Measurements from ENCODE around the gene OSTF1. TPM values are rescaled to one million over a fixed set of nuclear protein-coding genes. Genes with fewer than 3 reads are reported as not detected.

OSTF1 gene
- total RNA-seq, 1 experiment from 2014 or later = 18.3 TPM

DNA sequence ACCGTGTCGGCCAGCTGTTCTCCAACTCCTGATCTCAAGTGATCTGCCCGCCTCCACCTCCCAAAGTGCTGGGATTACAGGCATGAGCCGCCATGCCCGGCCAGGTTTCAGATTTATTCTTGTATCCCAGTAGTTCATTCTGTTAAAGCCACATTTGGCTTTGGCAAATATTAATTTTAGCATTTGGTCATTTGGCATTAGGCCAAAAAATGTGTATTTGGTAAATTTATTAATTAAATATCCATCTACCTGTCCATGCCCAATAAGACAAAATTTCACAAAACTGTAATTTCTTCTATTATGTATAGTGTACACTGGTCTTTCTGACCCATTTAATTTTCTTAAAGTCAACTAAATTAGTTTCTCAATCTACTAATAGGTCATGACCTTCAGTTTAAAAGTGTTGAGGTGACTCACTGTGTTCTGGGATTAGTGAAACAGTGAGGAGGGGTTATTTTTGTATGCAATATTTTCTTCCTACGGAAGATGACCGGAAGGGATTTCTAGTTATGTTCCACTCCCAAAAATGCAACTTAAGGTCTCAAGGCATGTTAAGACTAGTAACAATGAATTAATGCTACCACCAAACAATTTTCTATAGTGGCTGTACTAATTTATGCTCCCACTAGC, 21.0 kb downstream of the OSTF1 start:
- POLR2A ChIA-PET = interaction anchor here (7.0 kb wide), 1 partner anchor 21 kb away, joined by 48 read pairs; the partner anchor contains the start of genes NMRK1 and OSTF1
- peak overlapping the region; percentile 16 for H3K27ac Mint-ChIP-seq (ENCODE audit: low read depth, unreplicated experiment)
- H3K36me3 Mint-ChIP-seq (ENCODE audit: insufficient read depth, unreplicated experiment) = peaks cover 12% of the 10 kb centered on the region
- no peaks in the 10 kb centered on the region for H3K9me3 Mint-ChIP-seq (ENCODE audit: unreplicated experiment)
- H3K4me3 Mint-ChIP-seq (ENCODE audit: unreplicated experiment) = no peak overlapping the region
- no TSS peak for BruUV-seq (replicated peaks)
- intact Hi-C loops (cut with micrococcal nuclease) = no loop called here
- peak; percentile 51 for DNase-seq (ENCODE audit: unreplicated experiment)
- TF ChIP-seq CTCF (IDR thresholded peaks at IDR 0.05; ENCODE audit: unreplicated experiment) = no peak
- CTCF ChIA-PET = no interaction called here
- peaks cover 16% of the 10 kb centered on the region for H3K4me1 Mint-ChIP-seq (ENCODE audit: insufficient read depth, unreplicated experiment)
- no peaks in the 10 kb centered on the region for H3K27me3 Mint-ChIP-seq (ENCODE audit: insufficient read depth, unreplicated experiment)

DNA sequence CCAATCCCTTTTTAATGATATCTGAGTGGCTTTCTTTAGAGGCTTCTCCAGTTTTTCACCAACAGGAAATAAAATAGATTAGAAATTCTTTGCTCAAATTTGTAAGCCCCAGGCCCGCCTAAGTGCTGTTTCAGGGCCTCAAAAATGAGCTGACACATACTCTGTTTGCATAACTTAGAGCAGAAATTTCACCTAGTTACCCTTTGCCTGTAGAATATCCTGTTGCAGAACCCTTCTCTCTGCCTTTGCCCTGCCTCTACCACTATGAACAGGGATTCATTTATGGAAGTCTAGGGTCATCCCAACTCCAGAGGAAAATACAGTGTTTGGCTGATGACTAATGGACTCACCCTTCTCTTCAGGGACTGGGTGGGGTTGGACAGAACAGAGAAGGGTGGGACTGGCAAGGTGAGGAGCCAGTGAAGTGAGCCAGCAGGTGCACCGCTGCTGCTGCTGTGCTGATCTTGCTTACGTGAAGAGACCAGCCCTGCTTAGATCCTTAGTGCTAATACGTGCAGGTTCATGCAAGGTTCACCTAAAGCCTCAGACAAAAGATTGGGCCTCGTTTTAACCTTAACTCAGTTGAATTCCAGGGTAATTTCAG, 22.8 kb downstream of the OSTF1 start:
- no peaks in the 10 kb centered on the region for H3K9me3 Mint-ChIP-seq (ENCODE audit: unreplicated experiment)
- peak; percentile 77 for DNase-seq (ENCODE audit: unreplicated experiment)
- TF ChIP-seq CTCF (IDR thresholded peaks at IDR 0.05; ENCODE audit: unreplicated experiment) = no peak
- POLR2A ChIA-PET = interaction anchor here (1.0 to 2.2 kb wide), 3 partner anchors 19 to 24 kb away, joined by 4 to 13 read pairs (median 5); partner anchors contain the start of genes NMRK1 and OSTF1
- H3K27ac Mint-ChIP-seq (ENCODE audit: low read depth, unreplicated experiment) = peak overlapping the region; percentile 54
- H3K4me3 Mint-ChIP-seq (ENCODE audit: unreplicated experiment) = no peak overlapping the region
- CTCF ChIA-PET = interaction anchor here (0.6 to 1.1 kb wide), 3 partner anchors 10 to 334 kb away, joined by 3 to 6 read pairs (median 5); no protein-coding TSS in a partner anchor
- peaks cover 7% of the 10 kb centered on the region for H3K36me3 Mint-ChIP-seq (ENCODE audit: insufficient read depth, unreplicated experiment)
- no peaks in the 10 kb centered on the region for H3K27me3 Mint-ChIP-seq (ENCODE audit: insufficient read depth, unreplicated experiment)
- intact Hi-C loops (cut with micrococcal nuclease) = no loop called here
- no TSS peak for BruUV-seq (replicated peaks)
- H3K4me1 Mint-ChIP-seq (ENCODE audit: insufficient read depth, unreplicated experiment) = peaks cover 16% of the 10 kb centered on the region

- Mint-ChIP-seq H3K36me3 (ENCODE audit: insufficient read depth, unreplicated experiment) (peaks cover 7% of the 10 kb centered on the region), H3K4me1 (ENCODE audit: insufficient read depth, unreplicated experiment) (peaks cover 16% of the 10 kb centered on the region), H3K27me3 (ENCODE audit: insufficient read depth, unreplicated experiment) (no peaks in the 10 kb centered on the region), H3K4me3 (ENCODE audit: unreplicated experiment) (no peak overlapping the region), H3K9me3 (ENCODE audit: unreplicated experiment) (no peaks in the 10 kb centered on the region), H3K27ac (ENCODE audit: low read depth, unreplicated experiment) (no peak overlapping the region)
- intact Hi-C loops (cut with micrococcal nuclease) = no loop called here
- DNase-seq (ENCODE audit: unreplicated experiment) = no peak
- ChIA-PET POLR2A (interaction anchor here (0.6 kb wide), 1 partner anchor 268 kb away, joined by 3 read pairs; no protein-coding TSS in a partner anchor), CTCF (no interaction called here)
- no peak for TF ChIP-seq CTCF (IDR thresholded peaks at IDR 0.05; ENCODE audit: unreplicated experiment)
- no TSS peak for BruUV-seq (replicated peaks)
Observed at GRCh38 chr9:75112789-75113188, 24.5 kb downstream of the OSTF1 start.

GRCh38 chr9:75116306-75116705, 28.0 kb downstream of the OSTF1 start:
- POLR2A ChIA-PET = no interaction called here
- Mint-ChIP-seq H3K36me3 (ENCODE audit: insufficient read depth, unreplicated experiment) (peaks cover 7% of the 10 kb centered on the region), H3K4me3 (ENCODE audit: unreplicated experiment) (no peak overlapping the region), H3K4me1 (ENCODE audit: insufficient read depth, unreplicated experiment) (peaks cover 2% of the 10 kb centered on the region), H3K9me3 (ENCODE audit: unreplicated experiment) (peaks cover 8% of the 10 kb centered on the region), H3K27ac (ENCODE audit: low read depth, unreplicated experiment) (no peak overlapping the region), H3K27me3 (ENCODE audit: insufficient read depth, unreplicated experiment) (no peaks in the 10 kb centered on the region)
- BruUV-seq (replicated peaks) = no TSS peak
- no peak for TF ChIP-seq CTCF (IDR thresholded peaks at IDR 0.05; ENCODE audit: unreplicated experiment)
- no peak for DNase-seq (ENCODE audit: unreplicated experiment)
- CTCF ChIA-PET = no interaction called here
- intact Hi-C loops (cut with micrococcal nuclease) = no loop called here
